OCI-LY1 (cell line): ENCODE results near the gene SLC12A6.

Experiments used
- CTCF ChIP-seq: fragments of 200-600 bp; sonication (generic), shearing (Covaris generic); IDR thresholded peaks from 2 replicates; pipeline ENCODE4 v1.5.1; 2017; ENCODE audit warnings: mild to moderate bottlenecking, antibody characterized with exemption, low read length, moderate library complexity, mixed read lengths
- EZH2 ChIP-seq: fragments of 200-600 bp; sonication (generic), shearing (Covaris generic); IDR thresholded peaks from 2 replicates; pipeline ENCODE4 v1.8.0; 2017; ENCODE audit warnings: borderline replicate concordance, mixed run types, mild to moderate bottlenecking, antibody characterized with exemption, low read length, moderate library complexity, mixed read lengths

GRCh38 chr15:34314491-34315490 lies 22.8 kb downstream of the SLC12A6 start:
- TF ChIP-seq EZH2 (no peak), CTCF (no peak)
